Skeletal muscle tissue (tissue), 4 donors: ENCODE results near the gene HYDIN. TPM values are rescaled to one million over a fixed set of nuclear protein-coding genes. Genes with fewer than 3 reads are reported as not detected.
A peak's percentile ranks its signal among the peaks of the same experiment; 100 is the strongest.

Experiments
- H3K27ac ChIP-seq: one replicate; pipeline ENCODE4 v1.7.0; 2013; ENCODE audit warnings: mild to moderate bottlenecking, low read depth, low read length, inconsistent platforms
- H3K27me3 ChIP-seq, 3 donors: one replicate each; pipeline ENCODE4 v1.7.0; 2013; ENCODE audit warnings: low read length in 3 of 3; ENCODE audit not compliant: control insufficient read depth in 3 of 3, insufficient read depth in 3 of 3
- H3K36me3 ChIP-seq, 3 donors: one replicate each; pipeline ENCODE4 v1.7.0; 2013; ENCODE audit warnings: low read length in 3 of 3; ENCODE audit not compliant: control insufficient read depth in 3 of 3, insufficient read depth in 3 of 3
- H3K4me1 ChIP-seq, 3 donors: one replicate each; pipeline ENCODE4 v1.7.0; 2013; ENCODE audit warnings: low read length in 3 of 3, mild to moderate bottlenecking in 3 of 3; ENCODE audit not compliant: control insufficient read depth in 3 of 3, insufficient read depth in 3 of 3
- H3K4me3 ChIP-seq, 3 donors: one replicate each; pipeline ENCODE4 v1.7.0; 2013; ENCODE audit warnings: low read length in 3 of 3
- H3K9ac ChIP-seq, 3 donors: one replicate each; pipeline ENCODE4 v1.7.0; 2013; ENCODE audit warnings: low read length in 3 of 3, mild to moderate bottlenecking in 3 of 3, moderate library complexity in 2 of 3, low read depth in 1 of 3
- H3K9me3 ChIP-seq, 3 donors: one replicate each; pipeline ENCODE4 v1.7.0; 2013; ENCODE audit warnings: low read length in 3 of 3; ENCODE audit not compliant: control insufficient read depth in 3 of 3
- total RNA-seq: library from RNA; depleted of rRNA; stranded (reverse); fragments of >200 nt; gene quantifications from one replicate; pipeline ENCODE4 v1.2.3, GENCODE V29; 2014
- donor health status: Osteomylitis.

The HYDIN gene
- total RNA-seq, 1 donor from 2014 or later = 3.7 TPM

- no peaks in the 10 kb centered on the region for H3K27me3 ChIP-seq
- no peaks in the 10 kb centered on the region for H3K9me3 ChIP-seq
- peak overlapping the region in 1 of 3 donors; percentile 19 for H3K9ac ChIP-seq
- H3K36me3 ChIP-seq = peaks cover 6 to 13% (median 7%) of the 10 kb centered on the region in 3 donors
- H3K4me3 ChIP-seq = no peak overlapping the region
- H3K27ac ChIP-seq = peak overlapping the region; percentile 10
- peaks cover 16 to 45% (median 28%) of the 10 kb centered on the region in 3 donors for H3K4me1 ChIP-seq
These were observed 458.0 kb downstream of the HYDIN start for GRCh38 chr16:70772493-70772892.

DNA sequence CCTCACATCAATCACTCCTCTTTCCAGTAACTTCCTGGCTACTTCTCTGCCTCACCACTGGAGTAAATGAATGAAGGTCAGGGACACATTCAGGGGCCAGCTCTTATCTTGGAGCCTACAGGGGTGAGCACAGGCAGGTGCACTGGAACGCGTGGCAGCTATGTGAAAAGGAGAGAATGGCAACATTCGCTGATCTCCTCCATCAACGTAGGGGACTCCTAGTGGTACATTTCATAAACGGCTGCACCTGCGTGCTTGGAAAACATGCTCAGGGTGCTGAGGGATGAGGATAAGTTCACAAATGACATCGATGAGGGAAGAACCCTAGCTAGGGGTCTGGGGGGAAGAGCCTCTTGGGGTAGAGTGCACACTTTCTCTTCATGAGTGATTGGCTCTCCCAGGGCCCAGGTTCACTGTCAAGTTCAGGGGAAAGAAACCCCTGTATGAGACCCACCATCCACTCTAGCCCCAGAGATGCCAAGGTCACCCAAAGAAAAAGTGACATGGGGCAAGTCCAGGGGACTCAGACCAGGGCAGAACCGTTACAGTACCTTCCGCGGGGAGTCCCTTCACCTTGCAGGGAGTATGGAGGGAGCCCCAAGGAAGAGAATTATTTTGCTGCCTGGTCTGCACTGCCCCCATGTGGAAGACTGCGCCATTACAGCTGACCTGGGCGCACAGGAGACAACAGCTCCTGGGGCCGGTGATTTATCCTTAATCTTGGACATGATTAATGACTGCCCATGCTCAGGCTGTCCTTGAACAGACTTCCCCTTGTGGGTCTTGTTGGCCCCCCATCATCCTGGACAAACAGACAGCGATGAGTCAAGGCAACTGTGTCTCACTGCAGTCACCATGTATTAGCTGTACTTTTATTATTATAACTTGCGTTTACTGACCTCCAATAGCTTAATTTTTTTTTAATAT, 459.6 kb downstream of the HYDIN start:
- peaks cover 19 to 55% (median 34%) of the 10 kb centered on the region in 3 donors for H3K4me1 ChIP-seq
- H3K36me3 ChIP-seq = peaks cover 2 to 12% (median 12%) of the 10 kb centered on the region in 3 donors
- H3K27me3 ChIP-seq = no peaks in the 10 kb centered on the region
- H3K27ac ChIP-seq = peak overlapping the region; percentile 45
- H3K9me3 ChIP-seq = no peaks in the 10 kb centered on the region
- H3K9ac ChIP-seq = peak overlapping the region in 1 of 3 donors; percentile 0
- H3K4me3 ChIP-seq = no peak overlapping the region

DNA sequence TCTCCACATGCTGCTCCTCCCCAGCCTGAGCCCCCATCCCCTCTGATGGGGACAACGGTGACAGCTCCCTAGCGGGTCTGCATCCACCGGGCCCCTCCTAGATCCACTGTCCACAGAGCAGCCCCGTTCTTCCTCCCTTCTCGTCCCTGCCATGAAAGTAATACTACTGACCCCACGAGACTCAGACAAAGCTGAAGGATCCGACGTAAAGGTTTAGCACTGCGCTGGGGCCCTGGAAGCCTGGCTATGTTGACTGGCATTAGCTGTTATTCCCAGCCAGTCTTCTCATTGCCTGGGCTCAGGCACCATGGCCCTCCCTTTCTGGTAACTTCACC, 460.3 kb downstream of the HYDIN start:
- Histone ChIP-seq H3K4me1 (peaks cover 19 to 55% (median 34%) of the 10 kb centered on the region in 3 donors), H3K9ac (peak overlapping the region in 2 of 3 donors; percentile 0 to 24), H3K4me3 (no peak overlapping the region), H3K9me3 (no peaks in the 10 kb centered on the region), H3K36me3 (peaks cover 3 to 12% (median 11%) of the 10 kb centered on the region in 3 donors), H3K27me3 (no peaks in the 10 kb centered on the region), H3K27ac (peak overlapping the region; percentile 45)

- peaks cover 6 to 16% (median 12%) of the 10 kb centered on the region in 3 donors for H3K36me3 ChIP-seq
- H3K9ac ChIP-seq = no peak overlapping the region
These were observed 460.8 kb downstream of the HYDIN start for GRCh38 chr16:70769761-70770160.

DNA sequence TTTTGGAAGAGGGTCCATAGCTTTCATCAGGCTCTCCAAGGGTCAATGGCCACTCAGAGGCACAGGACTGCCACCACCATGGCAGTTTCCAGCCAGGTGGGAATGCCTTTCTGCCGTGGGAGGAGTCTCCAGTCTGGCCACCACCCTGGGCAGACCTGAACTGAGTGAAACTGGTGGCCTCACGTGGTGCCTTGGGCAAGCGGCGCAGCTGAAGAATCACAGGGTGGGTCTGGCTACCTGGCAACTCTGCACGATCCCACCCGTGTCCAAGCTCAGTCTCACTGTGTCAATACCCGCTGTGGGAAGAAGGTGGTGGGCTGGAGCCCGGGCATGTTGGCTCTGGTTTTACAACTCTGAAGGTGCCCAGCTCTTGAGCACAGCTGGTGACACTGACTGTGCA, 461.4 kb downstream of the HYDIN start:
- Histone ChIP-seq H3K9me3 (no peaks in the 10 kb centered on the region), H3K9ac (no peak overlapping the region), H3K4me1 (peaks cover 19 to 55% (median 34%) of the 10 kb centered on the region in 3 donors), H3K27ac (no peak overlapping the region), H3K27me3 (no peaks in the 10 kb centered on the region), H3K36me3 (peaks cover 6 to 17% (median 10%) of the 10 kb centered on the region in 3 donors), H3K4me3 (no peak overlapping the region)

More at GRCh38 chr16:70769761-70770160, 460.8 kb downstream of the HYDIN start:
- Histone ChIP-seq H3K4me1 (peaks cover 19 to 55% (median 34%) of the 10 kb centered on the region in 3 donors), H3K27ac (no peak overlapping the region), H3K4me3 (no peak overlapping the region), H3K9me3 (no peaks in the 10 kb centered on the region), H3K27me3 (no peaks in the 10 kb centered on the region)

DNA sequence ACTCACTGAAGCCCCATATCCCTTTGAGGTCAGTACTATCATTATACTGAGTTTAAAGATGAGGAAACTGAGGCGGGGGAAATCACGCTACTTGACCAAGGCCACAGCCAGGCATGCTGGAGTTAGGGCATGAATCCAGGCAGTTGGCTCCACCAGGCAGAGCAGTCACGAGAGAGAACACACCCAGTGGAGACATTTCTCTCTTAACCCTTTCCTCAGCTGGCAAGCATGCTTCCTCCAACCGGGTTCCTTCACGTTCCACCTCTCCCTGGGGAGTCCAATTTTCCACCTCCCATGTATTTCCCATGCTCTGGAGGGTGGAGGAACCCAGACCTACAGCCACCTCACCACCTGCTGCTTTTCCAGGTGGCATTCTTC, 462.3 kb downstream of the HYDIN start:
- H3K9me3 ChIP-seq = no peaks in the 10 kb centered on the region
- no peak overlapping the region for H3K27ac ChIP-seq
- H3K36me3 ChIP-seq = peaks cover 6 to 14% (median 8%) of the 10 kb centered on the region in 3 donors
- peaks cover 19 to 55% (median 34%) of the 10 kb centered on the region in 3 donors for H3K4me1 ChIP-seq
- no peaks in the 10 kb centered on the region for H3K27me3 ChIP-seq
- H3K9ac ChIP-seq = peak overlapping the region in 1 of 3 donors; percentile 25
- H3K4me3 ChIP-seq = no peak overlapping the region

DNA sequence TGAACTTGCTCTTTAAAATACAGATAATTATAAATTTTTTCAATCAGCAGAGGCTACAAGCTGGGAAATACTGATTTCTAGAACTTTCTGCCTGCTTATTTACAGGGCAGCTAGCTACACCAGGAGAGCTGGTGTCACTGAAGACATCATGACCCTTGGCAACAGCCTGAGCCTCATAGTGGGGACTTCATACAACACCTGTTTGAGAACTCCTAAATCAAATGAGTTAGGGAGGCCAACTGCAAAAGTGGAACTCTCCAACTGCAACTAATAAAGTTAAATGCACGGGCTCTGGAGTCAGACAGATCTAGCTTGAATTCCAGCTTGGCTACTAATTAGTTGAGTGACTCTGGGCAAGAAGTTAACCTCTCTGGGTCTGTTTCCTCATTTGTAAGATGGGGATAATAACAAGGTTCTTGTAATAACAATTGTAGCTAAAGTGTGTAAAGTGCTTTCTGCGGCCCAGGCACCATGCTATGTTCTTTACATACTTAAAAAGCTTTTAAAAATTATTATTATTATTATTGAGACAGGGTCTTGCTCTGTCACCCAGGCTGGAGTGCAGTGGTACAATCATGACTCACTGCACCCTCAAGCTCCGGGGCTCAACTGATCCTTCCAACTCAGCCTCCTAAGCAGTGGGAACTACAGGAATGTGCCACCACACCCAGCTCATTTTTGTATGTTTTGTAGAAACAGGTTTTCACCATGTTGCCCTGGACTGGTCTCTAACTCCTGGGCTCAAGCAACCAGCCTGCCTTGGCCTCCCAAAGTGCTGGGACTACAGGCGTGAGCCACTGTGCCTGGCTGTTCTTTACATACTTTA, 462.9 kb downstream of the HYDIN start:
- Histone ChIP-seq H3K4me1 (peaks cover 19 to 50% (median 32%) of the 10 kb centered on the region in 3 donors), H3K4me3 (no peak overlapping the region), H3K9ac (peak overlapping the region in 1 of 3 donors; percentile 25), H3K9me3 (no peaks in the 10 kb centered on the region), H3K36me3 (peaks cover 8 to 18% (median 11%) of the 10 kb centered on the region in 3 donors), H3K27me3 (no peaks in the 10 kb centered on the region), H3K27ac (no peak overlapping the region)

DNA sequence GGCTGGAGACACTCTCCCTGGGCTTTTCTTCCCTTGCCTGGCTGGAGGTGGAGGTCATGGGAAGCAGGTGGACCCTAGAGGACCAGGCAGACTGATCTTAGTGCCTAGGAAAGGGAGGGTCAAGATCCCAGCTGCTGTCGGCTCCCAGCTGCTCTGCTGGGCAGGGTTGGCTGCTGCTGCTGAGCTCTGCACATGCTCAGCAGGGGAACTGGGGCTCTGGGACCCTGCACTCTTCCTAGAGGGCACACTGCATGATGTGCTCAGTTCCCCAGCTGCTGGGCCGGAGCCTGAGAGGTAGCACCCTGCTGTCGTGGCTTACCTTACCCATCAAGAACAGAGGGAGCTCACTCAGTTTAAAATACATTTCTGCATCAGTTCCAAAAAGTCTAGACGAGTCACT, 463.9 kb downstream of the HYDIN start:
- peaks cover 13 to 23% (median 18%) of the 10 kb centered on the region in 3 donors for H3K36me3 ChIP-seq
- H3K27me3 ChIP-seq = no peaks in the 10 kb centered on the region
- H3K9me3 ChIP-seq = no peaks in the 10 kb centered on the region
- H3K27ac ChIP-seq = no peak overlapping the region
- no peak overlapping the region for H3K4me3 ChIP-seq
- H3K9ac ChIP-seq = peak overlapping the region in 2 of 3 donors; percentile 8 to 16
- H3K4me1 ChIP-seq = peaks cover 19 to 41% (median 23%) of the 10 kb centered on the region in 3 donors

- Histone ChIP-seq H3K27me3 (no peaks in the 10 kb centered on the region), H3K9ac (peak overlapping the region in 1 of 3 donors; percentile 16), H3K9me3 (no peaks in the 10 kb centered on the region), H3K36me3 (peaks cover 13 to 26% (median 23%) of the 10 kb centered on the region in 3 donors), H3K4me1 (peaks cover 17 to 38% (median 24%) of the 10 kb centered on the region in 3 donors), H3K4me3 (no peak overlapping the region), H3K27ac (no peak overlapping the region)
These were observed 464.3 kb downstream of the HYDIN start for GRCh38 chr16:70766176-70766575.
